HepG2 (cell line): ENCODE measurements around the gene SYNPR.

Source experiments
- ATAD3A ChIP-seq: sonication (generic); formaldehyde crosslinking; IDR thresholded peaks from 2 replicates; pipeline ENCODE4 v1.4.0; 2020; ENCODE audit warnings: missing genetic modification reagents
- BRF2 ChIP-seq: sonication (generic); formaldehyde crosslinking; IDR thresholded peaks from 2 replicates; pipeline ENCODE4 v1.8.1; 2022; ENCODE audit warnings: mild to moderate bottlenecking, missing genetic modification reagents
- CTCF ChIP-seq: sonication (generic); formaldehyde crosslinking; IDR thresholded peaks from 2 replicates; pipeline ENCODE4 v1.5.0; 2020; ENCODE audit warnings: mild to moderate bottlenecking, missing genetic modification reagents, moderate library complexity
- E2F5 ChIP-seq: sonication (generic); formaldehyde crosslinking; conservative IDR thresholded peaks from 2 replicates; pipeline ENCODE4 v1.4.0; 2020; ENCODE audit warnings: missing genetic modification reagents
- ELF4 ChIP-seq: sonication (generic); formaldehyde crosslinking; IDR thresholded peaks from 2 replicates; pipeline ENCODE4 v1.5.0; 2020; ENCODE audit warnings: missing genetic modification reagents, mild to moderate bottlenecking, moderate library complexity, borderline replicate concordance
- ESRRA ChIP-seq: sonication (generic); formaldehyde crosslinking; IDR thresholded peaks from 2 replicates; pipeline ENCODE4 v1.5.1; 2020; ENCODE audit warnings: mild to moderate bottlenecking, low read depth, missing genetic modification reagents
- ETS1 ChIP-seq: sonication (generic); formaldehyde crosslinking; IDR thresholded peaks from 2 replicates; pipeline ENCODE4 v1.4.0; 2020; ENCODE audit warnings: missing genetic modification reagents
- JUNB ChIP-seq: sonication (generic); formaldehyde crosslinking; IDR thresholded peaks from 2 replicates; pipeline ENCODE4 v1.8.0; 2022; ENCODE audit warnings: missing genetic modification reagents, mild to moderate bottlenecking, borderline replicate concordance
- MEF2D ChIP-seq: sonication (generic); formaldehyde crosslinking; IDR thresholded peaks from 2 replicates; pipeline ENCODE4 v1.5.1; 2020; ENCODE audit warnings: mild to moderate bottlenecking, missing genetic modification reagents
- NFE2L1 ChIP-seq: sonication (generic); formaldehyde crosslinking; IDR thresholded peaks from 2 replicates; pipeline ENCODE4 v1.4.0; 2020; ENCODE audit warnings: missing genetic modification reagents, mild to moderate bottlenecking, borderline replicate concordance
- ZBTB43 ChIP-seq: sonication (generic); formaldehyde crosslinking; conservative IDR thresholded peaks from 2 replicates; pipeline ENCODE4 v1.4.0; 2020; ENCODE audit warnings: missing genetic modification reagents
- ZNF33A ChIP-seq: sonication (generic); formaldehyde crosslinking; IDR thresholded peaks from 2 replicates; pipeline ENCODE4 v1.5.1; 2020; ENCODE audit warnings: missing genetic modification reagents, mild to moderate bottlenecking, moderate library complexity, borderline replicate concordance
- ZNF790 ChIP-seq: sonication (generic); formaldehyde crosslinking; IDR thresholded peaks from 2 replicates; pipeline ENCODE4 v1.8.0; 2022; ENCODE audit warnings: missing genetic modification reagents, mild to moderate bottlenecking, borderline replicate concordance

- no peak for TF ChIP-seq ZBTB43 (CRISPR knock-in tag)
- no peak for TF ChIP-seq E2F5 (CRISPR knock-in tag)
- TF ChIP-seq CTCF (CRISPR knock-in tag), result no peak
- no peak for TF ChIP-seq ELF4 (CRISPR knock-in tag)
- no peak for TF ChIP-seq ZNF33A (CRISPR knock-in tag)
- no peak for TF ChIP-seq JUNB
- no peak for TF ChIP-seq MEF2D (CRISPR knock-in tag)
- TF ChIP-seq ZNF790, result no peak
- TF ChIP-seq ESRRA (CRISPR knock-in tag), result no peak
- no peak for TF ChIP-seq ETS1 (CRISPR knock-in tag)
- no peak for TF ChIP-seq NFE2L1 (CRISPR knock-in tag)
- no peak for TF ChIP-seq BRF2 (CRISPR knock-in tag)
- no peak for TF ChIP-seq ATAD3A
Observed at GRCh38 chr3:63354160-63354559, 76.1 kb downstream of the SYNPR start.
